Liver (tissue), 3 donors: Measurements from ENCODE around the gene VSIG4.

Source experiments
- ATF3 ChIP-seq: IDR thresholded peaks from 2 replicates; pipeline ENCODE4 v1.6.1; 2016; ENCODE audit warnings: antibody characterized with exemption
- CTCF ChIP-seq: fragments of 150-350 bp; IDR thresholded peaks from 2 replicates; pipeline ENCODE4 v1.5.1; 2017; ENCODE audit warnings: improper control_type of control experiment, low read depth, low read length; ENCODE audit not compliant: missing input control
- JUND ChIP-seq, 2 donors: IDR thresholded peaks; 2 replicates each; pipeline ENCODE4 v1.6.1; 2016; ENCODE audit warnings: antibody characterized with exemption in 2 of 2
- RAD21 ChIP-seq, 2 donors: IDR thresholded peaks; 2 replicates each; pipeline ENCODE4 v1.6.1; 2016; ENCODE audit warnings: antibody characterized with exemption in 2 of 2, mild to moderate bottlenecking in 2 of 2
- REST ChIP-seq: IDR thresholded peaks from 2 replicates; pipeline ENCODE4 v1.6.1; 2016; ENCODE audit warnings: antibody characterized with exemption, mild to moderate bottlenecking
- RXRA ChIP-seq, 2 donors: IDR thresholded peaks; 2 replicates each; pipeline ENCODE4 v1.6.1; 2017 to 2018; ENCODE audit warnings: antibody characterized with exemption in 2 of 2, mild to moderate bottlenecking in 1 of 2
- SP1 ChIP-seq: IDR thresholded peaks from 2 replicates; pipeline ENCODE4 v1.6.1; 2018; ENCODE audit warnings: antibody characterized with exemption, mild to moderate bottlenecking
- TAF1 ChIP-seq: conservative IDR thresholded peaks from 2 replicates; pipeline ENCODE4 v1.6.1; 2016; ENCODE audit warnings: antibody characterized with exemption, mild to moderate bottlenecking
- YY1 ChIP-seq: IDR thresholded peaks from 2 replicates; pipeline ENCODE4 v1.6.1; 2016; ENCODE audit warnings: antibody characterized with exemption, mild to moderate bottlenecking
- donor health status: healthy.
- donor health status: healthy.

DNA sequence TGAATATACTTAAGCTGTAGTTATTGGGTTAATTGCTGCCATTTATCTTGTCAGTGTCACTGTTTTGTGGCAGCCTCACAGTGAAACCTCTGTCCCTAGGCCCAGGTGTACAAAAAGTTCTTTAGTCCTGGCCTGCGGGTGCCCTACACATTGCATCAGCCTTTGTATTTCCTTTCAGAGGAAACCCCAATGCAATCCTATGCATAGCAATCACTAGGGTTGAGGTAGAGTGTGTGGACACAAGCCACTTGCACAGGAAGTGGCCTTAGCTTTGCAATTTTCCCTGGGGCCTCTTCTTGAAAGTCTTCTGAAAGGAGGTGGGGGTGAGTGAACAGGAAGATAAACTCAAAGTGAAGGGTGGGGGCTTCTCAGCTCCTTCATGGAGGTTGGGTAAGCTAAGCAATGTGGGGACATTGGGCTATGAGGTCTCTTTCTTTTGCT, 27.8 kb downstream of the VSIG4 start:
- peak; percentile 11 for TF ChIP-seq SP1
- TF ChIP-seq CTCF = no peak
- no peak for TF ChIP-seq YY1
- TF ChIP-seq RXRA (IDR thresholded peaks at IDR 0.05) = no peak
- no peak for TF ChIP-seq RAD21 (IDR thresholded peaks at IDR 0.05)
- TF ChIP-seq REST = no peak
- no peak for TF ChIP-seq JUND (IDR thresholded peaks at IDR 0.05)
- TF ChIP-seq ATF3 = no peak
- no peak for TF ChIP-seq TAF1
